AG04449 (cell line): ENCODE results near the gene TNNC1.

Experiments
- CTCF ChIA-PET: fragments of 350-600 bp; formaldehyde crosslinking; extraction: SDS; loops from one replicate; lab custom pipeline; 2021; ENCODE audit warnings: antibody characterized with exemption; lab: Yijun Ruan, JAX
- POLR2A ChIA-PET: fragments of 400-600, 350-600 bp; formaldehyde crosslinking; extraction: SDS; loops from one replicate; lab custom pipeline; 2020; ENCODE audit warnings: antibody characterized with exemption, inconsistent platforms; lab: Yijun Ruan, JAX
- DNase-seq: peaks from one replicate; pipeline ENCODE4 v3.0.0-alpha.2; 2010; ENCODE audit warnings: low read depth, low spot score
- H3K4me3 ChIP-seq: 2 replicates; pipeline ENCODE4 v1.5.1; 2011; ENCODE audit warnings: low read depth, mild to moderate bottlenecking, control low read depth, low read length
- CTCF ChIP-seq: IDR thresholded peaks from one replicate; pipeline ENCODE4 v1.5.1; 2011; ENCODE audit warnings: mild to moderate bottlenecking, moderate library complexity, low read length, control low read depth, inconsistent platforms; ENCODE audit not compliant: insufficient read depth; ENCODE audit errors: missing control alignments

TNNC1 gene

GRCh38 chr3:52490939-52491526, 37.2 kb upstream of the TNNC1 start:
- POLR2A ChIA-PET, result no interaction called here
- no peak overlapping the region for H3K4me3 ChIP-seq
- DNase-seq, result no peak
- CTCF ChIA-PET, result interaction anchor here (0.7 to 1.9 kb wide), 2 partner anchors 9 to 79 kb away, joined by 3 to 7 read pairs; no protein-coding TSS in a partner anchor
- no peak for TF ChIP-seq CTCF

GRCh38 chr3:52490035-52490938, 36.4 kb upstream of the TNNC1 start:
- POLR2A ChIA-PET, result interaction anchor here (1.2 kb wide), 1 partner anchor 9 kb away, joined by 3 read pairs; no protein-coding TSS in a partner anchor
- TF ChIP-seq CTCF, result no peak
- no peak for DNase-seq
- CTCF ChIA-PET, result interaction anchor here (0.7 to 2.3 kb wide), 4 partner anchors 8 to 78 kb away, joined by 3 to 12 read pairs (median 5); no protein-coding TSS in a partner anchor
- no peak overlapping the region for H3K4me3 ChIP-seq

- ChIA-PET CTCF (interaction anchor here (0.9 to 2.3 kb wide), 3 partner anchors 14 to 48 kb away, joined by 3 to 12 read pairs (median 3); no protein-coding TSS in a partner anchor), POLR2A (interaction anchor here (0.6 to 1.2 kb wide), 2 partner anchors 9 to 215 kb away, joined by 3 read pairs; no protein-coding TSS in a partner anchor)
- no peak for DNase-seq
- no peak for TF ChIP-seq CTCF
- no peak overlapping the region for H3K4me3 ChIP-seq
These were observed 35.6 kb upstream of the TNNC1 start for GRCh38 chr3:52489453-52489852.

- ChIA-PET POLR2A (no interaction called here), CTCF (interaction anchor here (1.1 to 2.3 kb wide), 2 partner anchors 13 to 17 kb away, joined by 3 to 12 read pairs; no protein-coding TSS in a partner anchor)
- no peak overlapping the region for H3K4me3 ChIP-seq
- no peak for TF ChIP-seq CTCF
- no peak for DNase-seq
These were observed 34.9 kb upstream of the TNNC1 start for GRCh38 chr3:52488746-52489145.

GRCh38 chr3:52487788-52488691, 34.2 kb upstream of the TNNC1 start:
- CTCF ChIA-PET, result interaction anchor here (2.3 kb wide), 1 partner anchor 17 kb away, joined by 12 read pairs; no protein-coding TSS in a partner anchor

More at GRCh38 chr3:52487788-52488691, 34.2 kb upstream of the TNNC1 start:
- no peak for TF ChIP-seq CTCF
- no peak overlapping the region for H3K4me3 ChIP-seq
- no peak for DNase-seq
- POLR2A ChIA-PET, result interaction anchor here (0.6 kb wide), 1 partner anchor 48 kb away, joined by 3 read pairs; the partner anchor contains the start of gene UQCC5
